ENCODE data around the gene LRP1B. TPM values are rescaled to one million over a fixed set of nuclear protein-coding genes. Genes with fewer than 3 reads are reported as not detected.

LRP1B gene
- total RNA-seq, 1 donor from 2014 or later = 8.8 TPM

DNA sequence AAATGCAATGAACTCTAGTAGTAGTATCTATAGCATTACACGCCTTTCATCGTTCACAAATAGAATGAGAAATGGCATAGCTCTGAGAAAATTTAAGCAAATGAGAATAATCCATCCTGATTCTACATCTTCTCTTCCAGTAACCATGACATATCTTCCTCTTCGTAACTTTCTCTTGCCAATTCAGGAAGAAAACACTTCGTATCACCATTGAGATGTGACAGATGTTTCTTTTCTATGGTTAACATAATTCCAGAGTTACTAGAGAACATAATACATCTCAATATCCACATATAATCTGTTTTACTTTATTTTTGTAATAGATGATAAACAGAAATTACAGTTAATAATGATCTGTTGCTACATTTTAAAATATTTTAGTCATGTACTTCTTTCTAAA, 1527.4 kb downstream of the LRP1B start:
- no peak for TF ChIP-seq POLR2AphosphoS5 (IDR thresholded peaks at IDR 0.05; ENCODE audit: insufficient read depth in 1 of 2, low read depth in 1 of 2)
- TF ChIP-seq POLR2A (IDR thresholded peaks at IDR 0.05) = no peak
- TF ChIP-seq, protein P1, sequence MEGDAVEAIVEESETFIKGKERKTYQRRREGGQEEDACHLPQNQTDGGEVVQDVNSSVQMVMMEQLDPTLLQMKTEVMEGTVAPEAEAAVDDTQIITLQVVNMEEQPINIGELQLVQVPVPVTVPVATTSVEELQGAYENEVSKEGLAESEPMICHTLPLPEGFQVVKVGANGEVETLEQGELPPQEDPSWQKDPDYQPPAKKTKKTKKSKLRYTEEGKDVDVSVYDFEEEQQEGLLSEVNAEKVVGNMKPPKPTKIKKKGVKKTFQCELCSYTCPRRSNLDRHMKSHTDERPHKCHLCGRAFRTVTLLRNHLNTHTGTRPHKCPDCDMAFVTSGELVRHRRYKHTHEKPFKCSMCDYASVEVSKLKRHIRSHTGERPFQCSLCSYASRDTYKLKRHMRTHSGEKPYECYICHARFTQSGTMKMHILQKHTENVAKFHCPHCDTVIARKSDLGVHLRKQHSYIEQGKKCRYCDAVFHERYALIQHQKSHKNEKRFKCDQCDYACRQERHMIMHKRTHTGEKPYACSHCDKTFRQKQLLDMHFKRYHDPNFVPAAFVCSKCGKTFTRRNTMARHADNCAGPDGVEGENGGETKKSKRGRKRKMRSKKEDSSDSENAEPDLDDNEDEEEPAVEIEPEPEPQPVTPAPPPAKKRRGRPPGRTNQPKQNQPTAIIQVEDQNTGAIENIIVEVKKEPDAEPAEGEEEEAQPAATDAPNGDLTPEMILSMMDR (IDR thresholded peaks at IDR 0.05) = no peak
- Histone ChIP-seq H3K27me3 (no peaks in the 10 kb centered on the region), H3K4me1 (no peaks in the 10 kb centered on the region), H3K4me3 (no peak overlapping the region), H3K36me3 (no peaks in the 10 kb centered on the region), H3K27ac (no peak overlapping the region), H3K9me3 (no peaks in the 10 kb centered on the region)
- no peak for DNase-seq (ENCODE audit: extremely low spot score in 2 of 2)
- intact Hi-C loops (cut with DNase I) = no loop called here

DNA sequence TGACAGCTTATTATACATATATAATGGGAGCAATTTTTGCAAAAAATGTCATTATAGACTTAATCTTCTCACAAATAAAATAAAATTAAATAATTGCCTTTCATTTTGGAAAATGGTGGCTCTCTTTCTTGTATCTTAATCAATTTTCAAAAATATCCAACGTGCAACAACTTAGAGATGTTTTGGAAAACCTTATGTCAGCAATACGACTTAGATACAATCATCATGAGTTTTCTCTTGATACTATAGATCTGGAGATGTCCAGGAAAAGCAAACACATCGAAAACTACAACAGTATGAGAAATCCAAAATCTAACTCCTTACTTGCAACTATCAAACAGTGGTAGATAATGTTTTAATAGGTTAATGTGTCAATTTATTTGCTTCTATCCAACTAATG, 1529.0 kb downstream of the LRP1B start:
- Histone ChIP-seq H3K36me3 (no peaks in the 10 kb centered on the region), H3K9me3 (no peaks in the 10 kb centered on the region), H3K4me3 (no peak overlapping the region), H3K4me1 (no peaks in the 10 kb centered on the region), H3K27ac (no peak overlapping the region), H3K27me3 (no peaks in the 10 kb centered on the region)
- no peak for DNase-seq (ENCODE audit: extremely low spot score in 2 of 2)
- no peak for TF ChIP-seq POLR2A (IDR thresholded peaks at IDR 0.05)
- TF ChIP-seq POLR2AphosphoS5 (IDR thresholded peaks at IDR 0.05; ENCODE audit: insufficient read depth in 1 of 2, low read depth in 1 of 2) = no peak
- TF ChIP-seq, protein P1 (IDR thresholded peaks at IDR 0.05) = no peak
- intact Hi-C loops (cut with DNase I) = no loop called here

- no peaks in the 10 kb centered on the region for H3K36me3 ChIP-seq
- intact Hi-C loops (cut with DNase I) = no loop called here
- no peak for DNase-seq (ENCODE audit: extremely low spot score in 2 of 2)
These were observed 1529.5 kb downstream of the LRP1B start for GRCh38 chr2:140601342-140601741.

GRCh38 chr2:140600116-140600515, 1530.7 kb downstream of the LRP1B start:
- Histone ChIP-seq H3K4me3 (no peak overlapping the region), H3K27me3 (no peaks in the 10 kb centered on the region), H3K4me1 (no peaks in the 10 kb centered on the region), H3K27ac (no peak overlapping the region), H3K9me3 (no peaks in the 10 kb centered on the region), H3K36me3 (no peaks in the 10 kb centered on the region)
- TF ChIP-seq POLR2A (IDR thresholded peaks at IDR 0.05) = no peak
- TF ChIP-seq POLR2AphosphoS5 (IDR thresholded peaks at IDR 0.05; ENCODE audit: insufficient read depth in 1 of 2, low read depth in 1 of 2) = no peak
- TF ChIP-seq, protein P1 (IDR thresholded peaks at IDR 0.05) = no peak
- no peak for DNase-seq (ENCODE audit: extremely low spot score in 2 of 2)
- intact Hi-C loops (cut with DNase I) = no loop called here

More at GRCh38 chr2:140601342-140601741, 1529.5 kb downstream of the LRP1B start:
- Histone ChIP-seq H3K9me3 (no peaks in the 10 kb centered on the region), H3K4me1 (no peaks in the 10 kb centered on the region), H3K4me3 (no peak overlapping the region), H3K27me3 (no peaks in the 10 kb centered on the region), H3K27ac (no peak overlapping the region)
- TF ChIP-seq, protein P1 (IDR thresholded peaks at IDR 0.05) = no peak
- TF ChIP-seq POLR2A (IDR thresholded peaks at IDR 0.05) (no peak), POLR2AphosphoS5 (IDR thresholded peaks at IDR 0.05; ENCODE audit: insufficient read depth in 1 of 2, low read depth in 1 of 2) (no peak)

DNA sequence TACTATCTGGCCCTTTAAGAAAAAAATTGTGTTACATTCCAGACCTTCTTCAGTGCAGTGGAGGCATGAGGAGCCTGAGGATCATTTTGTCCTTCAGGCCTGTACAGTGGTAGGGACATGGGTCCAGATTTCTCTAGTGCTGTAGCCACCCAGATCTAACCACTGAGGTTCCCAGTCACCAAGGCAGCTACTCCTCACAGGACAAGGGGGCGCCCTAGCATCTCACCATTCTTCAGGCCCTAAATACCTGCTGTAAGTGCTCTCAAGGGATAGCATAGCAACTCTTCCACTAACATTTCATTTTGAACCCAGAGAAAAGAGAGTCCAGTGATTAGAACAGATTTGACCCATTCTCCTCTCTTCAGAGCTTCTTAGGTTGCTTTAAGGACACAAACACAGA, 1533.0 kb downstream of the LRP1B start:
- no peaks in the 10 kb centered on the region for H3K27me3 ChIP-seq
- no peak overlapping the region for H3K27ac ChIP-seq
- H3K9me3 ChIP-seq = no peaks in the 10 kb centered on the region
- intact Hi-C loops (cut with DNase I) = no loop called here
- H3K4me3 ChIP-seq = no peak overlapping the region
- H3K36me3 ChIP-seq = no peaks in the 10 kb centered on the region
- H3K4me1 ChIP-seq = no peaks in the 10 kb centered on the region
- TF ChIP-seq POLR2A (IDR thresholded peaks at IDR 0.05) = no peak
- no peak for TF ChIP-seq POLR2AphosphoS5 (IDR thresholded peaks at IDR 0.05; ENCODE audit: insufficient read depth in 1 of 2, low read depth in 1 of 2)
- TF ChIP-seq, protein P1 (IDR thresholded peaks at IDR 0.05) = no peak
- no peak for DNase-seq (ENCODE audit: extremely low spot score in 2 of 2)

Measured in vagina (tissue), 2 donors.